GM21423 (cell line): ENCODE data around the gene PBX3.

Experiments
- ATAC-seq: cut with Tn5 transposase; IDR thresholded peaks from one replicate; pipeline ENCODE4 v1.9.1; 2021; ENCODE audit warnings: mild to moderate bottlenecking, moderate library complexity; ENCODE audit not compliant: unreplicated experiment

PBX3 gene

GRCh38 chr9:125902831-125903512, 155.8 kb downstream of the PBX3 start:
- ATAC-seq: no peak

- no peak for ATAC-seq
Observed at GRCh38 chr9:125904155-125904851, 157.1 kb downstream of the PBX3 start.

- no peak for ATAC-seq
Observed at GRCh38 chr9:125906144-125906543, 159.0 kb downstream of the PBX3 start.

- no peak for ATAC-seq
Observed at GRCh38 chr9:125906893-125907292, 159.7 kb downstream of the PBX3 start.

- ATAC-seq: no peak
Observed at GRCh38 chr9:125908136-125908535, 161.0 kb downstream of the PBX3 start.

- ATAC-seq: no peak
Observed at GRCh38 chr9:125908966-125909365, 161.8 kb downstream of the PBX3 start.

- no peak for ATAC-seq
Observed at GRCh38 chr9:125909459-125909858, 162.3 kb downstream of the PBX3 start.

GRCh38 chr9:125910286-125910685, 163.1 kb downstream of the PBX3 start:
- ATAC-seq: no peak

GRCh38 chr9:125911861-125912644, 164.9 kb downstream of the PBX3 start:
- no peak for ATAC-seq

- no peak for ATAC-seq
Observed at GRCh38 chr9:125912667-125913066, 165.5 kb downstream of the PBX3 start.

- no peak for ATAC-seq
Observed at GRCh38 chr9:125913551-125913950, 166.4 kb downstream of the PBX3 start.

GRCh38 chr9:125914411-125914810, 167.2 kb downstream of the PBX3 start:
- ATAC-seq: no peak

GRCh38 chr9:125915606-125916005, 168.4 kb downstream of the PBX3 start:
- no peak for ATAC-seq

GRCh38 chr9:125919565-125919964, 172.4 kb downstream of the PBX3 start:
- no peak for ATAC-seq

- no peak for ATAC-seq
Observed at GRCh38 chr9:125920402-125920801, 173.2 kb downstream of the PBX3 start.

GRCh38 chr9:125922854-125923253, 175.7 kb downstream of the PBX3 start:
- ATAC-seq: no peak

GRCh38 chr9:125924351-125924750, 177.2 kb downstream of the PBX3 start:
- no peak for ATAC-seq

GRCh38 chr9:125926936-125927335, 179.8 kb downstream of the PBX3 start:
- no peak for ATAC-seq

- no peak for ATAC-seq
Observed at GRCh38 chr9:125929846-125930245, 182.7 kb downstream of the PBX3 start.

- ATAC-seq: no peak
Observed at GRCh38 chr9:125931211-125931610, 184.0 kb downstream of the PBX3 start.

GRCh38 chr9:125932012-125932411, 184.8 kb downstream of the PBX3 start:
- no peak for ATAC-seq
